Measurements from ENCODE around the gene RUBCN. TPM values are rescaled to one million over a fixed set of nuclear protein-coding genes. Genes with fewer than 3 reads are reported as not detected.
"Not testable (repeated sequence)": the region's sequence is repeated elsewhere in the genome, so short reads cannot be mapped to it uniquely, and the experiment has no call there.

Gene RUBCN
- total RNA-seq, 8 experiments from 2014 or later = 5.3 to 21.6 (median 15.3) TPM

DNA sequence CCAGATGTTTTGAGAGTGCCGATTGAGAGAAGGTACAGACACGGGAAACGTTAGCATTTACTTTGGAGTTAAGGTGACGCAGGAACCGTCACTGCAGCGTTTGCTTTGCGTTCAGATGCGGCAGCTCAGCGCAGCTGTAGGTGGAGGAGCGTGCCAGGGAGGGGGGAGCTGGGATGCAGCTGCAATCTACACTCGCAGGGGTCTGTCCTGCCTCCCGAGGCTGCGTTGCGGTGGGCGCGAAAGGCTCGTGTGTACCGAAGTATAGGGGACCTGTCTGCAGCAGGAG is 12.6 kb upstream of the RUBCN start:
- peaks cover 5 to 13% of the 10 kb centered on the region in 2 donors for H3K4me1 ChIP-seq (replicated peaks in 1 of 2)
- in situ Hi-C loops (cut with MboI; ENCODE audit: low pct_unique_long_range_greater_than_20kb in 2 of 9, low sequenced_read_pairs in 9 of 9, unreplicated experiment in 9 of 9) = no loop called here
- peak; percentile 32 to 77 (median 71) for ATAC-seq (replicated peaks in 6 of 8)
- H3K4me3 ChIP-seq = peak overlapping the region; percentile 62 to 77 (median 68)
- 0 to 20% (median 0%) methylated on average over 1 to 11 of the region's 18 CpGs; no CpG with 5 or more reads in 4 of the 10 experiments for WGBS, 10 experiments
- peak overlapping the region; percentile 44 to 68 for H3K27ac ChIP-seq

DNA sequence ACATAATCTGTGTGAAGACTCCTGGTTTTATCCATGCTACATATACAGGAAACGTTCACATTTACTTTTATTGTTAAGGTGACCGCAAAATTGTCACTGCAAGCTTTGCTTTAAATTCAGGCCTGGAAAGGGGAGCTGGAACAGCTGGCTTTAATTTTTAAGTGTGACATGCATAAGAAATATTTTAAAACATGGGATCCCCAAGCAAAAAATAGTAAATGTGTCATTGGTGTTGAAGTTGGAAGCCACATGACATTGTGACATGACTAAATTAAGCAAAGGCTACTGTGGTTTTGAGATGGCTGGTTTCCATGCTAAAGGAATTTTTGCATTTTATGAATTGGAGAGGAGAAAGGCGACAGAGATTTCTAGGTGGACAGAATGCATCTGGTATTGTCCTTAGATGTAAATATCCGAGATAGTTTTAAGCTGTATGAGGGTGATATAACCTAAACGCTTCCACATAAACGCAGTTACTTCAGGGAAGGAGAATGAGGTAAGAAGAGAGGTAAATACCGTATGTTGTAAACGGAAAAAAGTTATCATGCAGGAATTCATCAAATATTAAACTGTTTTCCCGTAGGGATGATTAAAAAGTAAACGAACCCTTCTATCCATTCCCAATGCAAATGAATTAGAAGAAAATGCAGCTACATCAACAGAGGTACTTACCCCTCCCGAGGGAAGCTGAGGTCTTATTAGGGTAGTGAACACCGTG is 12.1 kb upstream of the RUBCN start:
- Histone ChIP-seq H3K4me3 (peak overlapping the region; percentile 62 to 77 (median 68)), H3K4me1 (replicated peaks in 1 of 2) (peaks cover 5 to 13% of the 10 kb centered on the region in 2 donors), H3K27ac (peak overlapping the region; percentile 44 to 68)
- peak in 1 of 8 experiments; percentile 1 for ATAC-seq (replicated peaks in 6 of 8)
- 0 to 93% (median 24%) methylated on average over 3 to 12 of the region's 12 CpGs for WGBS, 10 experiments
- in situ Hi-C loops (cut with MboI; ENCODE audit: low pct_unique_long_range_greater_than_20kb in 2 of 9, low sequenced_read_pairs in 9 of 9, unreplicated experiment in 9 of 9) = no loop called here

GRCh38 chr3:197746801-197747237 is 10.1 kb upstream of the RUBCN start:
- WGBS, 10 experiments = 40 to 92% (median 58%) methylated on average over 1 to 4 of the region's 4 CpGs
- no peak overlapping the region for H3K27ac ChIP-seq
- in situ Hi-C loops (cut with MboI; ENCODE audit: low pct_unique_long_range_greater_than_20kb in 2 of 9, low sequenced_read_pairs in 9 of 9, unreplicated experiment in 9 of 9) = no loop called here
- ATAC-seq (replicated peaks in 6 of 8) = no peak
- H3K4me3 ChIP-seq = no peak overlapping the region
- peaks cover under 1 to 2% of the 10 kb centered on the region in 2 donors for H3K4me1 ChIP-seq (replicated peaks in 1 of 2)

GRCh38 chr3:197746209-197746608 is 9.5 kb upstream of the RUBCN start:
- in situ Hi-C loops (cut with MboI; ENCODE audit: low pct_unique_long_range_greater_than_20kb in 2 of 9, low sequenced_read_pairs in 9 of 9, unreplicated experiment in 9 of 9) = no loop called here
- no peak overlapping the region for H3K4me3 ChIP-seq
- 57 to 100% (median 87%) methylated on average over 2 to 3 of the region's 3 CpGs for WGBS, 10 experiments

GRCh38 chr3:197742787-197743186 is 6.1 kb upstream of the RUBCN start:
- Histone ChIP-seq H3K4me1 (replicated peaks in 1 of 2) (peaks cover 3 to 5% of the 10 kb centered on the region in 2 donors), H3K4me3 (no peak overlapping the region), H3K27ac (no peak overlapping the region)
- peak in 3 of 8 experiments; percentile 20 to 90 (median 69) for ATAC-seq (replicated peaks in 6 of 8)
- in situ Hi-C loops (cut with MboI; ENCODE audit: low pct_unique_long_range_greater_than_20kb in 2 of 9, low sequenced_read_pairs in 9 of 9, unreplicated experiment in 9 of 9) = no loop called here
- WGBS, 10 experiments = 40 to 75% (median 67%) methylated on average over 1 to 3 of the region's 3 CpGs; no CpG with 5 or more reads in 6 of the 10 experiments

More at GRCh38 chr3:197746209-197746608, 9.5 kb upstream of the RUBCN start:
- H3K27ac ChIP-seq = no peak overlapping the region
- H3K4me1 ChIP-seq (replicated peaks in 1 of 2) = no peaks in the 10 kb centered on the region
- no peak for ATAC-seq (replicated peaks in 6 of 8)

DNA sequence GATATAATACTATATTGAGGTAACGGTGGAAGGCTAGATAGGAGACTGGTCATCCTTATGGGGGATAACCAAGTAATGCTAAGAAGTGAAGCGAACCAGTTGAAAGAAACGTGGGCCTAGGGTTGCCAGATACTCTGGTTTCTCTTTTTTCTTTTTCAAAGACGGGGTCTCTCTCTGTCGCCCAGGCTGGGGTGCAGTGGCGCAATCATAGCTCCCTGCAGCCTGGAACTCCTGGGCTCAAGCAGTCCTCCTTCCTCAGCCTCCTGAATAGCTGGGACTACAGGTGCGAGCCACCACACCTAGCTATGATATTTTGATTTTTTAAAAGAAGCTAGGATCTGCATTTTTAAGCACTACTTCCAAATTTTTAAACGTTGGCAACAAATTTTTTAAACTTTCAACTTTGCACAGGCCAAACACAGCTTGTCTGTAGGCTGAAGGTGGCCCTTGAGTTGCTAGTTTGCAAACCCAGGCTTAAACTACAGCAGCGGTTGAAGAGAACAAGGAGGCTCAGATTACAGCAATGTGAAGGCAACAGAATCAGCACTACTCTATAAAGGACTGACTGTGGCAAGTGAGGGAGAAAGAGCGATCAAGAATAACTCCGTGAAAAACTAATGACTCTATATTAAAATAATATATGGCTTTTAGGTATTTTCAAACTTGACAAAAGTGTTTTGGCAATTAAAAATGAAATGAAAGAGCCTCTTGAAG is 1.2 kb upstream of the RUBCN start:
- in situ Hi-C loops (cut with MboI; ENCODE audit: low pct_unique_long_range_greater_than_20kb in 2 of 9, low sequenced_read_pairs in 9 of 9, unreplicated experiment in 9 of 9) = no loop called here
- ATAC-seq (replicated peaks in 6 of 8) = no peak
- H3K4me3 ChIP-seq = peak overlapping the region; percentile 89 to 97 (median 92)
- peaks cover 9 to 16% of the 10 kb centered on the region in 2 donors for H3K4me1 ChIP-seq (replicated peaks in 1 of 2)
- no peak overlapping the region for H3K27ac ChIP-seq
- WGBS, 10 experiments = 39 to 81% (median 68%) methylated on average over 3 to 8 of the region's 11 CpGs

DNA sequence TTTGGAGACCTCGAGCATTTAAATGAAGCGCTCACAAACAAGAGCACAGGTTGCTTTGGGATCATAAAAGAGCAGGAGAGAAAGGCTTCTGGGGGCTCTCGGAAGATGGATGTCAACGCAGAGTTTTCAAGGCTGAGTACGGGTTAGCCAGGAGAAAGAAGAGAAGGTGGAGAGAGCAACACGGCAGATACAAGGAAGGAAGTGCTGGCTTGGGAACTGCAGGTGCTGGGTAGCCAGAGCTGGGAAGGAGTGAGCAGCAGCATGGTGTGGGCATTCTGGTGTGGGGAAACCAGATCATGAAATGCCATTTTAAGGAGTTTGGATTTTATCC is 580 bp upstream of the RUBCN start:
- WGBS, 10 experiments = 0% methylated on average over 3 to 5 of the region's 6 CpGs; no CpG with 5 or more reads in 2 of the 10 experiments
- H3K27ac ChIP-seq = peak overlapping the region; percentile 28 to 59
- H3K4me3 ChIP-seq = peak overlapping the region; percentile 89 to 97 (median 92)
- ATAC-seq (replicated peaks in 6 of 8) = peak in 6 of 8 experiments; percentile 2 to 9 (median 6)
- in situ Hi-C loops (cut with MboI; ENCODE audit: low pct_unique_long_range_greater_than_20kb in 2 of 9, low sequenced_read_pairs in 9 of 9, unreplicated experiment in 9 of 9) = no loop called here
- H3K4me1 ChIP-seq (replicated peaks in 1 of 2) = peaks cover 9 to 16% of the 10 kb centered on the region in 2 donors

- WGBS, 10 experiments = 0 to 16% (median 1%) methylated on average over 1 to 11 of the region's 17 CpGs; no CpG with 5 or more reads in 1 of the 10 experiments
- ATAC-seq (replicated peaks in 6 of 8) = peak in 2 of 8 experiments; percentile 4 to 6
- Histone ChIP-seq H3K4me3 (peak overlapping the region; percentile 89 to 97 (median 92)), H3K27ac (no peak overlapping the region), H3K4me1 (replicated peaks in 1 of 2) (peaks cover 9 to 16% of the 10 kb centered on the region in 2 donors)
- in situ Hi-C loops (cut with MboI; ENCODE audit: low pct_unique_long_range_greater_than_20kb in 2 of 9, low sequenced_read_pairs in 9 of 9, unreplicated experiment in 9 of 9) = no loop called here
These were observed 654 bp downstream of the RUBCN start for GRCh38 chr3:197736010-197736490.

DNA sequence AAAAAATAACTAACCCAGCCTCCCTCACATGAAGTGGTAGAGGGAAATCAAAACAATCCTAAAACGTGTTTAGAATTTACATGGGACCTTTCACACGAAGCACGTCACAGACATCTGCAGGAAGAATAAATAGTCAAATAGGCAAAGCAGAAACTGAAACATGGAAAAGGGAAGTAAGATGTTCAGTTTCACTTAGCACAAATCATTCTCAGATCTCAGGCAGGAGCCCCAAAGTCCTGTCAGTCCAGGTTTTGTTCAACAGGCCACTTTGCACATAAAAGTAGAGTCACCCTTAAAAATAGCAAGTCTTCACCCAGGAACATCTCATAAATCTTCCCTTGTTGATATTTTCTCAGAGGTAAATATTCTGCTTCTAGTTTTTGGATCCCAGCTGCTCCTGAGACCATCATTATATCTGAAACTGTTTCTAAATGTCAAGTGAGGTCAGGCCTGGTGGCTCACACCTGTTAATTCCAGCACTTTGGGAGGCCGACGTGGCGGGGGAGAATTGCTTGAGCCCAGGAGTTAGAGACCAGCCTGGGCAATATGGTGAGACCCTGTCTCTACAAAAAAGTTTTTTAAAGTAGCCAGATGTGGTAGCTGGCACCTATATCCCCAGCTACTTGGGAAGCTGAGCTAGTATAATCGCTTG is 1.9 kb downstream of the RUBCN start:
- no peak for ATAC-seq (replicated peaks in 6 of 8)
- H3K4me1 ChIP-seq (replicated peaks in 1 of 2) = peaks cover 9 to 16% of the 10 kb centered on the region in 2 donors
- 71 to 100% (median 94%) methylated on average over 2 to 7 of the region's 7 CpGs; no CpG with 5 or more reads in 1 of the 10 experiments for WGBS, 10 experiments
- no peak overlapping the region for H3K27ac ChIP-seq
- in situ Hi-C loops (cut with MboI; ENCODE audit: low pct_unique_long_range_greater_than_20kb in 2 of 9, low sequenced_read_pairs in 9 of 9, unreplicated experiment in 9 of 9) = no loop called here
- H3K4me3 ChIP-seq = no peak overlapping the region

DNA sequence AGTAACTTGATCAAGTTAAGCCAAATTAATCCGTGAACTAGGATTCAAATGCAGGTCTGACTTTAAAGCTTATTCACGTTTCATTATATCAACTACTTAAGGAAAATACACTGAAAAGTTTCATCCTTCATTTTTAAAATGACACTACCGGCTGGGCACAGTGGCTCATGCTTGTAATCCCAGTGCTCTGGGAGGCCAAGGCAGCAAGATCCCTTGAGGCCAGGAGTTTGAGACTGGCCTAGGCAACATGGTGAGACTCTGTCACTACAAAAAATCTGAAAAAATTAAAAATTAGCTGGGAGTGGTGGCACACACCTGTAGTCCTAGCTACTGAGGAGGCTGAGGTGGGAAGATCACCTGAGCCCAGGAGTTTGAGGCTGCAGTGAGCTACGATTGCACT is 3.7 kb downstream of the RUBCN start:
- ATAC-seq (replicated peaks in 6 of 8) = no peak
- in situ Hi-C loops (cut with MboI; ENCODE audit: low pct_unique_long_range_greater_than_20kb in 2 of 9, low sequenced_read_pairs in 9 of 9, unreplicated experiment in 9 of 9) = no loop called here
- Histone ChIP-seq H3K27ac (no peak overlapping the region), H3K4me1 (replicated peaks in 1 of 2) (peaks cover 9 to 14% of the 10 kb centered on the region in 2 donors), H3K4me3 (no peak overlapping the region)
- 80 to 100% (median 95%) methylated on average over 1 to 4 of the region's 4 CpGs; no CpG with 5 or more reads in 1 of the 10 experiments for WGBS, 10 experiments

GRCh38 chr3:197731483-197731882 is 5.2 kb downstream of the RUBCN start:
- in situ Hi-C loops (cut with MboI; ENCODE audit: low pct_unique_long_range_greater_than_20kb in 2 of 9, low sequenced_read_pairs in 9 of 9, unreplicated experiment in 9 of 9); H3K4me1 ChIP-seq (replicated peaks in 1 of 2); ATAC-seq (replicated peaks in 6 of 8); H3K27ac ChIP-seq; H3K4me3 ChIP-seq: not testable (repeated sequence)
- no CpG with 5 or more reads among the region's 27 CpGs for WGBS, 10 experiments

DNA sequence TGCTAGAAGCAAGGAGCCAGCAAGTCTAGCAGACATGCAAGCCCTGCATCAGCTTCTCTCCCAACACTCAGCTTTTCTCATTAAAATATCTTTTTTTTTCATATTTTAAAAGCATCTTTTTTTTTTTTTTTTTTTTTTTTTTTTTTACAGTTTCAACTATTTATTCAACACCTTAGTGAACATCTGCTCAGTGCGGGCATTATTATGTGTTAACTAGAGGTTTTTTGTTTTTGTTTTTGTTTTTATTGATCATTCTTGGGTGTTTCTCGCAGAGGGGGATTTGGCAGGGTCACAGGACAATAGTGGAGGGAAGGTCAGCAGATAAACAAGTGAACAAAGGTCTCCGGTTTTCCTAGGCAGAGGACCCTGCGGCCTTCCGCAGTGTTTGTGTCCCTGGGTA is 5.9 kb downstream of the RUBCN start:
- ATAC-seq (replicated peaks in 6 of 8); in situ Hi-C loops (cut with MboI; ENCODE audit: low pct_unique_long_range_greater_than_20kb in 2 of 9, low sequenced_read_pairs in 9 of 9, unreplicated experiment in 9 of 9): not testable (repeated sequence)

DNA sequence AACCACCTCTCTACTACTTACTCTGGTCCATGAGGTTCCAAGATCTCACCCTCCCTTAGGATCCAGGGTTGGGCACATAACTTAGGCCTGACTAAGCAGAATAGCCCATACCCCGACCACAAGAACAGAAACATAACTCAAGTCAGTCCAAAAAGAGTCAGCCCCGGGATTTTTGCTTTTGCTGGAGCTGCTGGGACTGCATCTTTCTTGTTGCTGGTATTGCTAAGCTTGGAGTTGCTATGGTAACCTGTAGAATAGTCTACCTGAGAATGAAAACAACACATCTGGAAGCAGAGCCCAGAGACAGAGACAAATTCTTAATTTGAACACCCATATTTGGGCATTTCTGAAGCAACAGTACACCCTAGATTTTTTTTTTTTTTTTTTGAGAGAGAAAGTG is 6.5 kb downstream of the RUBCN start:
- WGBS, 10 experiments = 16 to 100% (median 40%) methylated on average over 1 to 2 of the region's 2 CpGs; no CpG with 5 or more reads in 3 of the 10 experiments
- H3K4me1 ChIP-seq (replicated peaks in 1 of 2) = peaks cover 0 to 2% of the 10 kb centered on the region in 2 donors
- no peak overlapping the region for H3K27ac ChIP-seq
- in situ Hi-C loops (cut with MboI; ENCODE audit: low pct_unique_long_range_greater_than_20kb in 2 of 9, low sequenced_read_pairs in 9 of 9, unreplicated experiment in 9 of 9) = no loop called here
- no peak overlapping the region for H3K4me3 ChIP-seq
- peak in 2 of 8 experiments; percentile 51 to 91 for ATAC-seq (replicated peaks in 6 of 8)

More for the DNA sequence above, 5.9 kb downstream of the RUBCN start:
- H3K4me3 ChIP-seq; H3K27ac ChIP-seq; H3K4me1 ChIP-seq (replicated peaks in 1 of 2): not testable (repeated sequence)
- WGBS, 10 experiments = 95 to 100% (median 100%) methylated on average over 1 to 2 of the region's 5 CpGs; no CpG with 5 or more reads in 7 of the 10 experiments

Measured in motor neuron (in vitro differentiated cells).